GM18517 (cell line): ENCODE measurements around the gene SERPINH1.

Experiments used
- ATAC-seq: cut with Tn5 transposase; IDR thresholded peaks from one replicate; pipeline ENCODE4 v1.9.1; 2021; ENCODE audit warnings: mild to moderate bottlenecking, moderate library complexity; ENCODE audit not compliant: unreplicated experiment

SERPINH1 gene

GRCh38 chr11:75562048-75562835, at the start of gene SERPINH1:
SERPINH1 (plus strand) TSS chr11:75562253; CDS start chr11:75566350, 4,097 bp downstream.
- ATAC-seq: peak; percentile 69

GRCh38 chr11:75513250-75513649, 48.8 kb upstream of the SERPINH1 start:
- no peak for ATAC-seq

- no peak for ATAC-seq
Observed at GRCh38 chr11:75514596-75514995, 47.5 kb upstream of the SERPINH1 start.

GRCh38 chr11:75516140-75516539, 45.9 kb upstream of the SERPINH1 start:
- ATAC-seq: no peak

- no peak for ATAC-seq
Observed at GRCh38 chr11:75516886-75517285, 45.2 kb upstream of the SERPINH1 start.

GRCh38 chr11:75518204-75518549, 43.9 kb upstream of the SERPINH1 start:
- ATAC-seq: no peak

GRCh38 chr11:75518771-75519653, 43.0 kb upstream of the SERPINH1 start:
- no peak for ATAC-seq

- ATAC-seq: no peak
Observed at GRCh38 chr11:75520688-75521087, 41.4 kb upstream of the SERPINH1 start.

GRCh38 chr11:75522286-75523044, 39.6 kb upstream of the SERPINH1 start:
- ATAC-seq: no peak

GRCh38 chr11:75523189-75523588, 38.9 kb upstream of the SERPINH1 start:
- no peak for ATAC-seq

GRCh38 chr11:75523811-75524664, 38.0 kb upstream of the SERPINH1 start:
- ATAC-seq: no peak

GRCh38 chr11:75524665-75525432, 37.2 kb upstream of the SERPINH1 start:
- ATAC-seq: peak; percentile 3

GRCh38 chr11:75525433-75526191, 36.4 kb upstream of the SERPINH1 start, which contains the start of gene GDPD5:
GDPD5 (minus strand) TSS chr11:75525941; CDS start chr11:75477735, 48,206 bp downstream.
- ATAC-seq: peak; percentile 64

GRCh38 chr11:75526192-75526541, 35.9 kb upstream of the SERPINH1 start:
- ATAC-seq: no peak

- no peak for ATAC-seq
Observed at GRCh38 chr11:75527130-75527529, 34.9 kb upstream of the SERPINH1 start.

GRCh38 chr11:75527938-75528735, 33.9 kb upstream of the SERPINH1 start:
- no peak for ATAC-seq

GRCh38 chr11:75530577-75530976, 31.5 kb upstream of the SERPINH1 start:
- no peak for ATAC-seq

- ATAC-seq: no peak
Observed at GRCh38 chr11:75531325-75531724, 30.7 kb upstream of the SERPINH1 start.
